ENCODE results near the gene MED27. TPM values are rescaled to one million over a fixed set of nuclear protein-coding genes. Genes with fewer than 3 reads are reported as not detected.

The MED27 gene
- total and polyA plus RNA-seq, 2 of the 13 experiments (the other 11 are each of a cell fraction or from before 2014, with no cell fraction given): 16.9 to 19.0 TPM

GRCh38 chr9:131848570-131849160 is 231.0 kb downstream of the MED27 start:
- H3K79me2 ChIP-seq (ENCODE audit: insufficient read depth, low read length): no peaks in the 10 kb centered on the region
- H2AFZ ChIP-seq (ENCODE audit: low read length): no peak overlapping the region
- peaks cover 7% of the 10 kb centered on the region; the same call in 1 of the 2 replicates for H3K4me1 ChIP-seq (ENCODE audit: insufficient read depth, low read length)
- H3K27ac ChIP-seq (ENCODE audit: extremely low read length, insufficient read depth, low read length): no peak overlapping the region
- intact Hi-C loops (cut with micrococcal nuclease; ENCODE audit: unreplicated experiment): no loop called here
- FAIRE-seq (no peak), ATAC-seq (no peak), DNase-seq (ENCODE audit: low spot score) (no peak)
- H4K20me1 ChIP-seq (ENCODE audit: insufficient read depth, low read length): no peaks in the 10 kb centered on the region
- no peaks in the 10 kb centered on the region for H3K36me3 ChIP-seq (replicated peaks in 1 of 2; ENCODE audit: control insufficient read depth in 1 of 2, insufficient read depth in 2 of 2, low read length in 2 of 2)
- ChIA-PET POLR2A (no interaction called here), CTCF (ENCODE audit: low intra/inter-chr PET ratio, low total read pairs) (no interaction called here)
- H3K9ac ChIP-seq (ENCODE audit: insufficient read depth, low read depth, low read length): no peak overlapping the region
- in situ Hi-C loops (cut with HindIII; ENCODE audit: extremely low pct_ligation_motif_present, low pct_unique_long_range_greater_than_20kb): no loop called here
- no peaks in the 10 kb centered on the region for H3K9me3 ChIP-seq (ENCODE audit: low read length)
- H3K4me2 ChIP-seq (ENCODE audit: low read depth, low read length): no peak overlapping the region
- no peak overlapping the region for H3K4me3 ChIP-seq (replicated peaks in 1 of 3; ENCODE audit: insufficient read depth in 1 of 3, low read depth in 2 of 3, low read length in 3 of 3)
- WGBS (ENCODE audit: low lambda C conversion rate): 51% methylated on average over 29 of the region's 35 CpGs
- H3K27me3 ChIP-seq (ENCODE audit: control insufficient read depth in 1 of 2, insufficient read depth in 2 of 2, low read length in 2 of 2): peaks cover 0 to 34% of the 10 kb centered on the region in 2 experiments; a peak in 3 of 5 replicates
- no TSS peak for BruUV-seq (replicated peaks)
- TF ChIP-seq HIVEP1 (CRISPR knock-in tag; IDR thresholded peaks at IDR 0.05): no peak
- no peak for TF ChIP-seq TFDP1 (CRISPR knock-in tag; IDR thresholded peaks at IDR 0.05; ENCODE audit: borderline replicate concordance)
- no peak for TF ChIP-seq RAD51 (IDR thresholded peaks at IDR 0.05; ENCODE audit: borderline replicate concordance)
- no peak for TF ChIP-seq HNRNPUL1 (IDR thresholded peaks at IDR 0.05; ENCODE audit: low read depth, low read length)
- no peak for TF ChIP-seq POLR2AphosphoS5 (IDR thresholded peaks at IDR 0.05; ENCODE audit: low read depth, low read length)
- TF ChIP-seq, protein P1, sequence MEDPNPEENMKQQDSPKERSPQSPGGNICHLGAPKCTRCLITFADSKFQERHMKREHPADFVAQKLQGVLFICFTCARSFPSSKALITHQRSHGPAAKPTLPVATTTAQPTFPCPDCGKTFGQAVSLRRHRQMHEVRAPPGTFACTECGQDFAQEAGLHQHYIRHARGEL (CRISPR knock-in tag; IDR thresholded peaks at IDR 0.05): no peak
- TF ChIP-seq, protein P2, sequence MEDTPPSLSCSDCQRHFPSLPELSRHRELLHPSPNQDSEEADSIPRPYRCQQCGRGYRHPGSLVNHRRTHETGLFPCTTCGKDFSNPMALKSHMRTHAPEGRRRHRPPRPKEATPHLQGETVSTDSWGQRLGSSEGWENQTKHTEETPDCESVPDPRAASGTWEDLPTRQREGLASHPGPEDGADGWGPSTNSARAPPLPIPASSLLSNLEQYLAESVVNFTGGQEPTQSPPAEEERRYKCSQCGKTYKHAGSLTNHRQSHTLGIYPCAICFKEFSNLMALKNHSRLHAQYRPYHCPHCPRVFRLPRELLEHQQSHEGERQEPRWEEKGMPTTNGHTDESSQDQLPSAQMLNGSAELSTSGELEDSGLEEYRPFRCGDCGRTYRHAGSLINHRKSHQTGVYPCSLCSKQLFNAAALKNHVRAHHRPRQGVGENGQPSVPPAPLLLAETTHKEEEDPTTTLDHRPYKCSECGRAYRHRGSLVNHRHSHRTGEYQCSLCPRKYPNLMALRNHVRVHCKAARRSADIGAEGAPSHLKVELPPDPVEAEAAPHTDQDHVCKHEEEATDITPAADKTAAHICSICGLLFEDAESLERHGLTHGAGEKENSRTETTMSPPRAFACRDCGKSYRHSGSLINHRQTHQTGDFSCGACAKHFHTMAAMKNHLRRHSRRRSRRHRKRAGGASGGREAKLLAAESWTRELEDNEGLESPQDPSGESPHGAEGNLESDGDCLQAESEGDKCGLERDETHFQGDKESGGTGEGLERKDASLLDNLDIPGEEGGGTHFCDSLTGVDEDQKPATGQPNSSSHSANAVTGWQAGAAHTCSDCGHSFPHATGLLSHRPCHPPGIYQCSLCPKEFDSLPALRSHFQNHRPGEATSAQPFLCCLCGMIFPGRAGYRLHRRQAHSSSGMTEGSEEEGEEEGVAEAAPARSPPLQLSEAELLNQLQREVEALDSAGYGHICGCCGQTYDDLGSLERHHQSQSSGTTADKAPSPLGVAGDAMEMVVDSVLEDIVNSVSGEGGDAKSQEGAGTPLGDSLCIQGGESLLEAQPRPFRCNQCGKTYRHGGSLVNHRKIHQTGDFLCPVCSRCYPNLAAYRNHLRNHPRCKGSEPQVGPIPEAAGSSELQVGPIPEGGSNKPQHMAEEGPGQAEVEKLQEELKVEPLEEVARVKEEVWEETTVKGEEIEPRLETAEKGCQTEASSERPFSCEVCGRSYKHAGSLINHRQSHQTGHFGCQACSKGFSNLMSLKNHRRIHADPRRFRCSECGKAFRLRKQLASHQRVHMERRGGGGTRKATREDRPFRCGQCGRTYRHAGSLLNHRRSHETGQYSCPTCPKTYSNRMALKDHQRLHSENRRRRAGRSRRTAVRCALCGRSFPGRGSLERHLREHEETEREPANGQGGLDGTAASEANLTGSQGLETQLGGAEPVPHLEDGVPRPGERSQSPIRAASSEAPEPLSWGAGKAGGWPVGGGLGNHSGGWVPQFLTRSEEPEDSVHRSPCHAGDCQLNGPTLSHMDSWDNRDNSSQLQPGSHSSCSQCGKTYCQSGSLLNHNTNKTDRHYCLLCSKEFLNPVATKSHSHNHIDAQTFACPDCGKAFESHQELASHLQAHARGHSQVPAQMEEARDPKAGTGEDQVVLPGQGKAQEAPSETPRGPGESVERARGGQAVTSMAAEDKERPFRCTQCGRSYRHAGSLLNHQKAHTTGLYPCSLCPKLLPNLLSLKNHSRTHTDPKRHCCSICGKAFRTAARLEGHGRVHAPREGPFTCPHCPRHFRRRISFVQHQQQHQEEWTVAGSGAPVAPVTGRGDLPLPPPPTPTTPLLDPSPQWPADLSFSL (CRISPR knock-in tag; IDR thresholded peaks at IDR 0.05): no peak
- no peak for TF ChIP-seq ZBTB1 (CRISPR knock-in tag; IDR thresholded peaks at IDR 0.05; ENCODE audit: borderline replicate concordance)
- TF ChIP-seq ZNF124 (CRISPR knock-in tag; IDR thresholded peaks at IDR 0.05): no peak
- TF ChIP-seq FOXA1 (IDR thresholded peaks at IDR 0.05): no peak
- no peak for TF ChIP-seq FOXA1 (CRISPR knock-in tag; IDR thresholded peaks at IDR 0.05)
- no peak for TF ChIP-seq ZNF878 (CRISPR knock-in tag; IDR thresholded peaks at IDR 0.05)
- no peak for TF ChIP-seq ZNF616 (CRISPR knock-in tag; IDR thresholded peaks at IDR 0.05; ENCODE audit: low read depth)
- TF ChIP-seq, protein P3, sequence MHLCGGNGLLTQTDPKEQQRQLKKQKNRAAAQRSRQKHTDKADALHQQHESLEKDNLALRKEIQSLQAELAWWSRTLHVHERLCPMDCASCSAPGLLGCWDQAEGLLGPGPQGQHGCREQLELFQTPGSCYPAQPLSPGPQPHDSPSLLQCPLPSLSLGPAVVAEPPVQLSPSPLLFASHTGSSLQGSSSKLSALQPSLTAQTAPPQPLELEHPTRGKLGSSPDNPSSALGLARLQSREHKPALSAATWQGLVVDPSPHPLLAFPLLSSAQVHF (CRISPR knock-in tag; IDR thresholded peaks at IDR 0.05): no peak
- no peak for TF ChIP-seq ZNF383 (CRISPR knock-in tag; IDR thresholded peaks at IDR 0.05; ENCODE audit: borderline replicate concordance)
- no peak for TF ChIP-seq TBX3 (IDR thresholded peaks at IDR 0.05; ENCODE audit: borderline replicate concordance)
